NT2/D1 (cell line): ENCODE data around the gene PDHA1.
A peak's percentile ranks its signal among the peaks of the same experiment; 100 is the strongest.

Experiments
- DNase-seq: peaks from one replicate; pipeline ENCODE4 v3.0.0-alpha.2; 2011; ENCODE audit warnings: low read depth, low spot score
- H3K27me3 ChIP-seq: 2 replicates; pipeline ENCODE4 v1.6.0; 2011; ENCODE audit warnings: mild to moderate bottlenecking; ENCODE audit not compliant: insufficient read length, insufficient read depth
- H3K36me3 ChIP-seq: 2 replicates; pipeline ENCODE4 v1.6.1; 2011; ENCODE audit warnings: mild to moderate bottlenecking, low read length, mixed read lengths; ENCODE audit not compliant: insufficient read depth, insufficient read length
- H3K4me1 ChIP-seq: 2 replicates; pipeline ENCODE4 v1.5.1; 2011; ENCODE audit not compliant: insufficient read depth, insufficient read length
- H3K4me3 ChIP-seq: 2 replicates; pipeline ENCODE4 v1.5.1; 2011; ENCODE audit warnings: low read depth; ENCODE audit not compliant: insufficient read length
- H3K9ac ChIP-seq: 2 replicates; pipeline ENCODE4 v1.6.0; 2011; ENCODE audit warnings: low read depth; ENCODE audit not compliant: insufficient read length
- H3K9me3 ChIP-seq: 2 replicates; pipeline ENCODE4 v1.5.1; 2011; ENCODE audit warnings: mild to moderate bottlenecking, low read length; ENCODE audit not compliant: insufficient read depth
- SUZ12 ChIP-seq: IDR thresholded peaks from 2 replicates; pipeline ENCODE4 v1.6.1; 2011; ENCODE audit not compliant: insufficient read length, insufficient read depth; ENCODE audit errors: extremely low read depth
- YY1 ChIP-seq: IDR thresholded peaks from 2 replicates; pipeline ENCODE4 v1.6.1; 2011; ENCODE audit not compliant: insufficient read length, insufficient read depth
- ZNF274 ChIP-seq: IDR thresholded peaks from 2 replicates; pipeline ENCODE4 v1.6.1; 2011; ENCODE audit warnings: mild to moderate bottlenecking, low read depth, low read length

The PDHA1 gene

DNA sequence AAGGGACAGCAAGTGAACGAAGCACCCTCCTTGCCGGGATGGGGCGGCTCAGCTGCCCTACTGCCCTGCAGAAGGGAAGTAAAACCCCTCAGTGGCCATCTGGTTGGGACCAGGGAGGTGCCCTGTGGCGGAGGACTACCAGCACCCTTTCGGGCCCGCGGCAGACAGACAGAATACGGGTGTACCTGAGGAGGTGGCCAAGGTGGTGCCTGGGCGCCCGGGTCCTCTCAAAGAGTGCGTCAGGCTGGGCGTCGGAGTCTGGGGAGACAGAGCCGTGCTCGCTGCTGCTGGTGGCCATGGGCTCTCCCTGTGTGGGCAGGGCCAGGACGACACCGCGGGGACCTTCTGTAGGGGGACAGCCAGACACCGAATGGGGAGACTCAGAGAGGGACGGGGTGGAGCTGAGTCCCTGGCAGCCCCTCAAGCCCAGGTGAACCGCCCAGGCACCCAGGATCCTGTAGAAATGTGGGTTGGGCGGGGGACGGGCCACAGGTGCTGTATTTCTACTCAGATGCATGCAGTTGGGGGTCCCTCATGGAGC, 29.7 kb downstream of the PDHA1 start:
- H3K36me3 ChIP-seq, result peaks cover 21% of the 10 kb centered on the region
- no peaks in the 10 kb centered on the region for H3K4me1 ChIP-seq
- peak overlapping the region; percentile 1 for H3K9ac ChIP-seq
- TF ChIP-seq YY1, result no peak
- no peak for TF ChIP-seq SUZ12
- TF ChIP-seq ZNF274, result no peak
- no peaks in the 10 kb centered on the region for H3K9me3 ChIP-seq
- no peaks in the 10 kb centered on the region for H3K27me3 ChIP-seq
- no peak overlapping the region for H3K4me3 ChIP-seq
- DNase-seq, result no peak

DNA sequence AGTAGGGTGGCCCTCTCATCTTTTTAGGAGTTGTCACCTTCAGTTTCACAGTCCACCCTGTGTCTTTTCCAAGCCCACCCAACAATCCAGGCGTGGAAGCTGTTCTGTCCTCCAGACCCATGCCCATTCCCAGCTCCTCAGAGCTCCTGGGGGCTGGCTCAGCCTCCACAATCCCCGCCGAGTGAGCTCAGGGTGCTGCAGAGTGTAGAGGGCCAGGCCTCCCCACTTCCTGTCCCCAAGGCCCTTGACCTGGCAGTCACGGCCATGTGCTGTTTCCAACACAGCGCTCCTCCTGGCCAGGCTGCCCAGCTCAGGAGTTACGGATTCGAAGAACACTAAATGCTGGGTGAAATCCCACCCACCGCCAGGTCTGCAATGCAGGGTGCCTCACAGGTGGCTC, 31.8 kb downstream of the PDHA1 start:
- no peak for TF ChIP-seq YY1
- no peak for TF ChIP-seq ZNF274
- TF ChIP-seq SUZ12, result no peak
- H3K4me3 ChIP-seq, result no peak overlapping the region
- DNase-seq, result no peak

DNA sequence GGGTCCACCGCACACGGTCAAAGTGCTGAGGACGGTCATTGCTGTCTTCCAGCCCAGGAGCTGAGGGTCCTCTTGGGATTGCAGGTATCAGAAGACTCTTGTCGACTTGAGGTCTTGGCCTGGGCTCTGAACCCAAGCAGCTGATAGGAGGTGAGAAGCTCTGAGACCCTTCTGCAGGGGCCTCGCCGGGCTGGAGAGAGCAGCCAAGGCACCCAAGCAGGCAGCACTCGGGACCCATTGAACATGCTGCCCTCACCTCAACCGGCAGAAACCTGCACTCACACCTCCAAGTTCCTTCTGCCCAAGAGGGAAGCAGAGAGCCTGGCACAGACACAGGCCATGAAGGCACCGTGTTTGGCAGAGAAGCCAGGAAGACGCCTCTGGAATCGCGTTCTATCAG, 34.1 kb downstream of the PDHA1 start:
- Histone ChIP-seq H3K4me1 (no peaks in the 10 kb centered on the region), H3K4me3 (no peak overlapping the region), H3K36me3 (peaks cover 13% of the 10 kb centered on the region), H3K27me3 (no peaks in the 10 kb centered on the region), H3K9ac (no peak overlapping the region), H3K9me3 (no peaks in the 10 kb centered on the region)
- DNase-seq, result no peak
- no peak for TF ChIP-seq YY1
- TF ChIP-seq SUZ12, result no peak
- no peak for TF ChIP-seq ZNF274

More for the DNA sequence above, 31.8 kb downstream of the PDHA1 start:
- Histone ChIP-seq H3K4me1 (no peaks in the 10 kb centered on the region), H3K9ac (no peak overlapping the region), H3K36me3 (peaks cover 20% of the 10 kb centered on the region), H3K27me3 (no peaks in the 10 kb centered on the region), H3K9me3 (no peaks in the 10 kb centered on the region)

DNA sequence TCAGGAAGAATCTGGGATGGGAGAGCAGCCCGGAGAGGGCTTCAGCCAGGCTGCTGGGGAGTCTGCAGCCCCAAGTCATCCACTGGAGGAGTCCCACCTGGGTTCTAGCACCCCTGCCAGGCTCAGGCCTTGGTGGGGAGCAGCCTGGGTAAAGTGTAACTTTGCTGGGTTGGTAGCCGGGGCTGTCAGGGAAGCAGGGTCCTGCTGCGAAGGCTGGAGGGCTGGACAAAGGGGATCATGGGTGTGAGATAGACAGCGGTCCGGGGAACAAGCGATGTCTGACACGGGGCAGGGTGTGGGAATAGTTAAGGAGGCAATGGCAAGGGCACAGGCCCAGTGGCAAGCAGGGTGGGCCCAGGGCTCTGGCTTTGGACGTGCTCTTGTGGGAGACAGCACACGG, 37.6 kb downstream of the PDHA1 start:
- Histone ChIP-seq H3K27me3 (no peaks in the 10 kb centered on the region), H3K4me3 (no peak overlapping the region), H3K9ac (no peak overlapping the region), H3K9me3 (no peaks in the 10 kb centered on the region), H3K4me1 (no peaks in the 10 kb centered on the region), H3K36me3 (peaks cover 11% of the 10 kb centered on the region)
- TF ChIP-seq YY1, result no peak
- no peak for TF ChIP-seq SUZ12
- no peak for TF ChIP-seq ZNF274
- DNase-seq, result no peak

GRCh38 chrX:19382555-19383145, 38.9 kb downstream of the PDHA1 start:
- peaks cover 10% of the 10 kb centered on the region for H3K36me3 ChIP-seq
- H3K27me3 ChIP-seq, result no peaks in the 10 kb centered on the region
- H3K4me1 ChIP-seq, result no peaks in the 10 kb centered on the region
- H3K4me3 ChIP-seq, result no peak overlapping the region
- H3K9me3 ChIP-seq, result no peaks in the 10 kb centered on the region
- peak; percentile 63 for DNase-seq
- H3K9ac ChIP-seq, result no peak overlapping the region
- TF ChIP-seq SUZ12 (no peak), ZNF274 (no peak), YY1 (no peak)

DNA sequence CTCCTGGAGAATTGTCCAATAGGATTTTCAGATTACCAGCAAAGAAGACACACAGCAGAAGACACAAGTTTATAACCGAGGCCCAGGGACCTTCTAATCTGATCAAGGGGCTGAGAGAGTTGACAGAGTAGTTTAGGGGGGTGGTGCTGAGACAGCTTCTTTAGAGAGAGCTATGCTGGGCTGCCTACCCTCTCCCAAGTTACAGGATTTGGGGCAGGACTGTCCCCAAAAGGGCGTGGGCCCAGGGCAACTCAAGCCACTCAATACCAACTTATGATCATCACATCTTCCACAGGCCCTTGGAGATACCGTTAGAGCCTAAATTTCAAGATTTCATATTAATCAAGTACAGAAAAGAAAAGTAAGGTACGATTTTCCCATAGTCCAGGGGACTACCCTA, 43.0 kb downstream of the PDHA1 start:
- Histone ChIP-seq H3K27me3 (no peaks in the 10 kb centered on the region), H3K4me3 (no peak overlapping the region), H3K4me1 (peaks cover 4% of the 10 kb centered on the region), H3K9ac (no peak overlapping the region), H3K9me3 (no peaks in the 10 kb centered on the region), H3K36me3 (no peaks in the 10 kb centered on the region)
- no peak for TF ChIP-seq SUZ12
- no peak for TF ChIP-seq ZNF274
- no peak for TF ChIP-seq YY1
- no peak for DNase-seq

DNA sequence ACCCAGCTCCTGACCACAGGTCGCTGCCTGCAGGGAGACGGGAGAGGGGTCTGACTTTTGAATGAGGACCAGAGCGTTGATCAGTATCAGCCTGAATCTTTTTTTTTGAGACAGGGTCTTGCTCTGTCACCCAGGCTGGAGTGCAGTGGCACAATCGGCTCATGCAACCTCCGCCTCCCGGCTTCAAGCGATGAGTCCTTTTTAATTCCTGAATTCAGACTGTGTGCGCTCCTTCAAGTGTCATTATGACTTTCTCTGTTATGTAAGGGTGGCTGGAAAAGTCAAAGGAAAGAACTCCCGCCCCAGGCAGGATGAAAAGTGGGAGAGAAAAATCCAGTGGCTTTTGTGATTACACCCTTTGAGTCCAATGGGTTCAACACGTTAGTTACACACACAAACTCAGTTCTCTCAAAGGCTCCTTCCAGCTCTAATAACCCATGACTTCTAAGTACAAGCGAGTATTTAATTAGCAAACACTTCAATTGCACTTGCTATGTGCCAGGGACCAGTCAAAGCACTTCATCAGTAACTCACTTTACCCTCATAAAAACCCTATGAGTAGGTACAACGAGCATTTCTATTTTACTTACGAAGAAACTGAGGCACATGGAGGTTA, 44.4 kb downstream of the PDHA1 start:
- no peak overlapping the region for H3K4me3 ChIP-seq
- H3K4me1 ChIP-seq, result peaks cover 4% of the 10 kb centered on the region
- no peaks in the 10 kb centered on the region for H3K27me3 ChIP-seq
- no peak overlapping the region for H3K9ac ChIP-seq
- H3K36me3 ChIP-seq, result peaks cover 7% of the 10 kb centered on the region
- no peaks in the 10 kb centered on the region for H3K9me3 ChIP-seq
- DNase-seq, result no peak
- TF ChIP-seq ZNF274, result no peak
- no peak for TF ChIP-seq YY1
- TF ChIP-seq SUZ12, result no peak
